GM12878 (cell line): Measurements from ENCODE around the gene LENEP. TPM values are rescaled to one million over a fixed set of nuclear protein-coding genes. Genes with fewer than 3 reads are reported as not detected.

ENCODE experiments used
- BACH1 ChIP-seq: fragments of 450-650 bp; IDR thresholded peaks from 2 replicates; pipeline ENCODE4 v1.6.1; 2017; ENCODE audit warnings: mild to moderate bottlenecking, borderline replicate concordance
- BHLHE40 ChIP-seq, 2 experiments: fragments of 450-650 bp in 1 of 2; IDR thresholded peaks; 2 replicates each; pipeline ENCODE4 v1.6.1; 2011 to 2017; ENCODE audit warnings: low read depth in 2 of 2, borderline replicate concordance in 1 of 2, improper control_type of control experiment in 1 of 2, low read length in 1 of 2, mild to moderate bottlenecking in 1 of 2
- CHD2 ChIP-seq: IDR thresholded peaks from 2 replicates; pipeline ENCODE4 v1.6.1; 2011; ENCODE audit warnings: low read depth, low read length, improper control_type of control experiment, borderline replicate concordance
- CREM ChIP-seq: IDR thresholded peaks from 2 replicates; pipeline ENCODE4 v1.6.1; 2014; ENCODE audit warnings: antibody characterized with exemption, low read depth
- E4F1 ChIP-seq: fragments of 450-650 bp; IDR thresholded peaks from 2 replicates; pipeline ENCODE4 v1.6.1; 2018; ENCODE audit warnings: borderline replicate concordance, mild to moderate bottlenecking; ENCODE audit not compliant: partially characterized antibody
- EED ChIP-seq: sonication (generic); IDR thresholded peaks from 2 replicates; pipeline ENCODE4 v1.6.1; 2016; ENCODE audit warnings: antibody characterized with exemption, low read depth
- EGR1 ChIP-seq, 2 experiments: IDR thresholded peaks; 1 replicate in 1 of 2; 2 replicates in 1 of 2; pipeline ENCODE4 v1.6.1; 2011 to 2012; ENCODE audit warnings: low read depth in 2 of 2, low read length in 2 of 2, borderline replicate concordance in 1 of 2, mild to moderate bottlenecking in 1 of 2, moderate library complexity in 1 of 2
- EZH2 ChIP-seq: IDR thresholded peaks from 2 replicates; pipeline ENCODE4 v1.6.1; 2012; ENCODE audit warnings: low read depth, mild to moderate bottlenecking, control low read depth, inconsistent platforms, low read length, borderline replicate concordance; ENCODE audit not compliant: control insufficient read depth
- FOS ChIP-seq: IDR thresholded peaks from 3 replicates; pipeline ENCODE4 v1.6.1; 2011; ENCODE audit warnings: borderline replicate concordance; ENCODE audit not compliant: insufficient read length; ENCODE audit errors: extremely low read depth
- GATAD2B ChIP-seq: fragments of 450-650 bp; conservative IDR thresholded peaks from 2 replicates; pipeline ENCODE4 v1.6.1; 2017; ENCODE audit warnings: low read depth, mild to moderate bottlenecking, moderate library complexity
- IKZF2 ChIP-seq, 2 experiments: fragments of 450-650 bp; IDR thresholded peaks; 2 replicates each; pipeline ENCODE4 v1.6.1; 2017; ENCODE audit warnings: mild to moderate bottlenecking in 2 of 2, moderate library complexity in 2 of 2
- NKRF ChIP-seq: fragments of 450-650 bp; conservative IDR thresholded peaks from 2 replicates; pipeline ENCODE4 v1.6.1; 2017; ENCODE audit warnings: mild to moderate bottlenecking, moderate library complexity
- NR2F1 ChIP-seq: fragments of 450-650 bp; conservative IDR thresholded peaks from 2 replicates; pipeline ENCODE4 v1.6.1; 2017; ENCODE audit warnings: mild to moderate bottlenecking
- PBX3 ChIP-seq: IDR thresholded peaks from 2 replicates; pipeline ENCODE4 v1.6.1; 2011; ENCODE audit warnings: mild to moderate bottlenecking, low read depth, low read length, moderate library complexity; ENCODE audit not compliant: insufficient replicate concordance
- POLR2A ChIP-seq: IDR thresholded peaks from 2 replicates; pipeline ENCODE4 v1.6.1; 2011; ENCODE audit warnings: low read depth, mild to moderate bottlenecking, low read length
- POLR2AphosphoS2 ChIP-seq: IDR thresholded peaks from 2 replicates; pipeline ENCODE4 v1.6.1; 2011; ENCODE audit warnings: low read depth, mild to moderate bottlenecking, low read length, improper control_type of control experiment, moderate library complexity
- RELB ChIP-seq: fragments of 450-650 bp; IDR thresholded peaks from 2 replicates; pipeline ENCODE4 v1.6.1; 2017; ENCODE audit warnings: low read depth, mild to moderate bottlenecking, moderate library complexity
- SIN3A ChIP-seq: IDR thresholded peaks from 2 replicates; pipeline ENCODE4 v1.6.1; 2012; ENCODE audit warnings: low read depth, low read length, improper control_type of control experiment
- SREBF2 ChIP-seq: IDR thresholded peaks from 2 replicates; pipeline ENCODE4 v1.6.1; 2012; ENCODE audit warnings: mild to moderate bottlenecking, low read length
- STAT3 ChIP-seq: IDR thresholded peaks from 2 replicates; pipeline ENCODE4 v1.6.1; 2011; ENCODE audit warnings: low read depth, low read length, improper control_type of control experiment
- SUPT20H ChIP-seq: IDR thresholded peaks from 2 replicates; pipeline ENCODE4 v1.6.1; 2011; ENCODE audit warnings: low read depth, mild to moderate bottlenecking, low read length, moderate library complexity, borderline replicate concordance; ENCODE audit not compliant: control insufficient read depth
- polyA plus RNA-seq, 11 experiments: library from polyadenylated mRNA; depleted of rRNA in 4 of 11; unstranded in 6 of 11; stranded (reverse) in 5 of 11; fragments of >200 nt; fragmentation: Nextera tagmentation in 4 of 11; fragmentation: Illumina TruSeq in 1 of 11; extraction: Ambion mirVana in 4 of 11; extraction: Trizol in 1 of 11; gene quantifications; 1 replicate in 1 of 11; 2 replicates in 10 of 11; pipeline versions ENCODE4 v1.2.1 to v1.2.3, GENCODE V29; 2011 to 2016; ENCODE audit warnings: inconsistent platforms in 2 of 11, missing spikeins in 2 of 11, low read depth in 1 of 11
- total RNA-seq, 4 experiments: library from RNA; depleted of rRNA in 3 of 4; stranded (reverse); fragments of >200 nt in 3 of 4; fragmentation: Illumina TruSeq in 1 of 4; extraction: Trizol in 1 of 4; gene quantifications; 2 replicates each; pipeline versions ENCODE4 v1.2.1 to v1.2.3, GENCODE V29; 2013 to 2021

Gene LENEP
- total and polyA plus RNA-seq, 10 of the 15 experiments (the other 5 are each of a cell fraction or from before 2014, with no cell fraction given) = 0.27 to 1.1 (median 0.64) TPM; not detected in 7

GRCh38 chr1:154975409-154976059 lies 17.9 kb upstream of the LENEP start (continued):
- no peak for TF ChIP-seq E4F1
- TF ChIP-seq EGR1 (IDR thresholded peaks at IDR 0.05; ENCODE audit: borderline replicate concordance in 1 of 2, low read depth in 2 of 2, low read length in 2 of 2) = peak in 1 of 2 experiments; percentile 74; a peak in 2 of 3 replicates
- TF ChIP-seq SIN3A = peak; percentile 63
- peak; percentile 17 to 38; a peak in 1 of 4 replicates for TF ChIP-seq BHLHE40 (IDR thresholded peaks at IDR 0.05; ENCODE audit: borderline replicate concordance in 1 of 2, low read depth in 2 of 2, low read length in 1 of 2)
- TF ChIP-seq BACH1 = 0 out of 2 replicates have a peak, but pooled peaks have one; percentile 9
- no peak for TF ChIP-seq SUPT20H
- 0 out of 2 replicates have a peak, but pooled peaks have one; percentile 22 for TF ChIP-seq GATAD2B
- TF ChIP-seq CHD2 = 0 out of 2 replicates have a peak, but pooled peaks have one; percentile 47
- TF ChIP-seq PBX3 = no peak
- TF ChIP-seq EED = peak; percentile 38; the same call in 1 of the 2 replicates
- TF ChIP-seq NKRF = peak; percentile 39; the same call in 1 of the 2 replicates
- no peak for TF ChIP-seq SREBF2
- TF ChIP-seq POLR2AphosphoS2 = no peak
- 0 out of 2 replicates have a peak, but pooled peaks have one; percentile 22 for TF ChIP-seq POLR2A
- TF ChIP-seq RELB = peak; percentile 29; the same call in 1 of the 2 replicates
- no peak for TF ChIP-seq EZH2
- peak; percentile 89 for TF ChIP-seq NR2F1
- peak; percentile 7; the same call in 1 of the 2 replicates for TF ChIP-seq CREM
- TF ChIP-seq FOS = no peak
- TF ChIP-seq STAT3 = no peak
- TF ChIP-seq IKZF2 (IDR thresholded peaks at IDR 0.05) = peak; percentile 48 to 49; a peak in 2 of 4 replicates
